ENCODE measurements around the gene RNF224. TPM values are rescaled to one million over a fixed set of nuclear protein-coding genes. Genes with fewer than 3 reads are reported as not detected.

Gene RNF224
- total and polyA plus RNA-seq, 10 of the 15 experiments (the other 5 are each of a cell fraction or from before 2014, with no cell fraction given) = not detected

GRCh38 chr9:137231372-137232039, 4.2 kb downstream of the RNF224 start (continued):
- TF ChIP-seq MEF2B (IDR thresholded peaks at IDR 0.05; ENCODE audit: partially characterized antibody, poor library complexity, severe bottlenecking) = no peak
- no peak for TF ChIP-seq TCF3 (IDR thresholded peaks at IDR 0.05; ENCODE audit: borderline replicate concordance, insufficient read depth, low read depth, low read length)
- TF ChIP-seq ATF3 (IDR thresholded peaks at IDR 0.05; ENCODE audit: borderline replicate concordance, extremely low read depth, low read depth, low read length) = no peak
- no peak for TF ChIP-seq REST (IDR thresholded peaks at IDR 0.05; ENCODE audit: low read depth, low read length)
- TF ChIP-seq NFXL1 (IDR thresholded peaks at IDR 0.05; ENCODE audit: borderline replicate concordance) = no peak

- H2AFZ ChIP-seq (ENCODE audit: control insufficient read depth, low read depth, low read length) = no peak overlapping the region
- ChIA-PET SMC1A (ENCODE audit: uncharacterized antibody, unreplicated experiment) (no interaction called here), RAD21 (ENCODE audit: unreplicated experiment) (no interaction called here), POLR2A (no interaction called here), CTCF (no interaction called here)
- BruUV-seq (replicated peaks) = no TSS peak
- TF ChIP-seq SRF (IDR thresholded peaks at IDR 0.05; ENCODE audit: low read depth in 2 of 2, low read length in 2 of 2) = no peak
- TF ChIP-seq BACH1 (IDR thresholded peaks at IDR 0.05; ENCODE audit: borderline replicate concordance) = no peak
- no peak for TF ChIP-seq CREB1 (IDR thresholded peaks at IDR 0.05; ENCODE audit: low read depth)
- TF ChIP-seq TAF1 (IDR thresholded peaks at IDR 0.05; ENCODE audit: borderline replicate concordance, low read depth, low read length) = no peak
- no peak for TF ChIP-seq HSF1 (IDR thresholded peaks at IDR 0.05; ENCODE audit: low read depth, low read length)
- TF ChIP-seq ZNF207 (IDR thresholded peaks at IDR 0.05; ENCODE audit: borderline replicate concordance) = no peak
- TF ChIP-seq RFX5 (IDR thresholded peaks at IDR 0.05; ENCODE audit: low read depth, low read length) = no peak
- no peak for TF ChIP-seq FOXK2 (IDR thresholded peaks at IDR 0.05)
- TF ChIP-seq NR2C2 (IDR thresholded peaks at IDR 0.05; ENCODE audit: borderline replicate concordance, control insufficient read depth, insufficient read length, low read depth) = no peak
- no peak for TF ChIP-seq CBFB (IDR thresholded peaks at IDR 0.05; ENCODE audit: low read depth)
- TF ChIP-seq SMAD5 (IDR thresholded peaks at IDR 0.05; ENCODE audit: low read depth) = no peak
- no peak overlapping the region for H3K9ac ChIP-seq (ENCODE audit: control insufficient read depth, insufficient read depth, low read length)
- H4K20me1 ChIP-seq (ENCODE audit: control insufficient read depth, insufficient read depth) = no peaks in the 10 kb centered on the region
- no peak for FAIRE-seq
- no peaks in the 10 kb centered on the region for H3K36me3 ChIP-seq (ENCODE audit: control insufficient read depth in 2 of 2, insufficient read depth in 2 of 2, low read length in 1 of 2)
- no peak for ATAC-seq
- H3K4me3 ChIP-seq = no peak overlapping the region
- H3K4me1 ChIP-seq (ENCODE audit: control insufficient read depth, insufficient read depth, low read length) = peaks cover 11% of the 10 kb centered on the region
- no peaks in the 10 kb centered on the region for H3K79me2 ChIP-seq (ENCODE audit: control insufficient read depth, insufficient read depth, low read length)
- no peaks in the 10 kb centered on the region for H3K27me3 ChIP-seq (replicated peaks in 1 of 2; ENCODE audit: control insufficient read depth in 2 of 2, insufficient read depth in 2 of 2, low read length in 1 of 2)
- intact Hi-C loops (cut with micrococcal nuclease; ENCODE audit: unreplicated experiment) (no loop called here), in situ Hi-C loops (cut with MboI) (no loop called here)
- H3K4me2 ChIP-seq (ENCODE audit: control insufficient read depth, insufficient read depth) = no peak overlapping the region
- WGBS (ENCODE audit: insufficient coverage, insufficient replicate concordance, low lambda C conversion rate, missing lambda C conversion rate) = 26% methylated on average over 10 of the region's 10 CpGs
- H3K9me3 ChIP-seq (replicated peaks; ENCODE audit: control insufficient read depth, insufficient read depth, low read length) = no peaks in the 10 kb centered on the region
- DNase-seq (ENCODE audit: low read depth, low spot score) = no peak
- no peak overlapping the region for H3K27ac ChIP-seq (ENCODE audit: control insufficient read depth, insufficient read depth)
These were observed 4.8 kb downstream of the RNF224 start for GRCh38 chr9:137232101-137232500.

Measured in GM12878 (cell line).